Stimulated activated CD4-positive, alpha-beta T cell treated with anti-CD3 and anti-CD28 coated beads, Interleukin-15, amount 100 ng/mL, for 24 hours (primary cell): ENCODE data around the gene TWSG1.
"Not testable (repeated sequence)": the region's sequence is repeated elsewhere in the genome, so short reads cannot be mapped to it uniquely, and the experiment has no call there.

Experiments used
- DNase-seq: peaks from one replicate; pipeline ENCODE4 v3.0.0-alpha.2; 2020

The TWSG1 gene

DNA sequence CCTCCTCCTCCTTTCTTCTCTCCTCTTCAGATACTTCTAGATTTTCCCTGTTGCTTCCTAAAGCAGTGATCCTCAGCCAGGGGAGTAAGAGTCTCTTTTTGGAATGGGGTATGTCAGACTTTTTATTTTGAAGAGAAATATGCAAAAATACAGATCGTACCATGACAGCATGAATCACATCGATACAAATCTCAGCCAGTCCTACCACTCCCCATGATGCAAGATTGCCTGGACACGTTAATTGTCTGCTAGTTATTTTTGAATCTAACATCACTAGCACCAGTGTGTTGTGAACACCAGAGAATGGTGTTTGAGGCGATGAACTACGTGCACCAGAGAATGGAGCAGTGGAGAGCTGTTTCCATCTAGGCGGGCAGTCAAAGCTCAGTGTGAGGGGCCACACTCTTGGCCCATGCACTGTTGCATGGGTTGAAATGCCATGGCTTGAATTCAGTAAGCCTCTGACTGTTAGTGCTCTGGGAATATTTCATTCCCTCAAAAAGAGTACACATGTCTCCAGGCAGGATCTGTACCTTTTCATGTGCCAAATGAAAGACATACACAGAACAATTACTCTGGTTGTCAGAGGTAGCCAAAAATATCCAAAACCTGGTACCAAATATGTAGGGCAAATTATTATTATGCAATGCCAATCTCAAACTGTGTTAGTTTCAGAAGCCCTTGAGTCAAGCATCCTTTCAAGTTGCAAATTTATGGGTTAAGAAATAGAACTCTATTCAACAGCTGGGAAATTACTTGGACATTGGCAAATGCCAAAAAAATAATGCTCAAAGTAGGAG is 94.5 kb downstream of the TWSG1 start:
- DNase-seq, result no peak

DNA sequence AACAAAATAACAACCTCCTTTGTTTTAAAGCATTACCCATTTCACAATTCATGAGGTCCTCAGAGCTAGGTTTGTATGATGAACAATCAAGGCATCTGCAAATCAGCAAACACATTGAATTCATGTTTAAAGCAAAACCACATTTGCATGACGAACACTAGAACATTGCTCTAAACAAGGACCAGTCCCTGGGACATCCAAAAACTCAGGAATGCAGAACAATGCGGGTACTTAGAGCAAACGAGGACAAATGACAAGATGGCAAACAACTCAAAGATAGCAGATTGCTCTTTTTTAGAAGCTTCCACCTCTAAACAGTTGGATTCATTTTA is 95.1 kb downstream of the TWSG1 start:
- DNase-seq, result no peak

DNA sequence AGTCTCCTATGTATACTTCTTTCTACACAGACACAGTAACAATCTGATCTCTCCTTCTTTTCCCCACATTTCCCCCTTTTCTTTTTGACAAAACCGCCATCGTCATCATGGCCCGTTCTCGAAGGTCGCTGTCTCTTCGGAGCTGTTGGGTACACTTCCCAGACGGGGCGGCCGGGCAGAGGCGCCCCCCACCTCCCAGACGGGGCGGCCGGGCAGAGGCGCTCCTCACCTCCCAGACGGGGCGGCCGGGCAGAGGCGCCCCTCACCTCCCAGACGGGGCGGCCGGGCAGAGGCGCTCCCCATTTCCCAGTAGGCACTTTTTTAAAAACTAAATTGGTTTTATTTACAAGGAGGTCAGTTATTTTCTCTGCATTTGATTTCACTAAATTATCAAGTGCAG is 95.7 kb downstream of the TWSG1 start:
- DNase-seq, result not testable (repeated sequence)

DNA sequence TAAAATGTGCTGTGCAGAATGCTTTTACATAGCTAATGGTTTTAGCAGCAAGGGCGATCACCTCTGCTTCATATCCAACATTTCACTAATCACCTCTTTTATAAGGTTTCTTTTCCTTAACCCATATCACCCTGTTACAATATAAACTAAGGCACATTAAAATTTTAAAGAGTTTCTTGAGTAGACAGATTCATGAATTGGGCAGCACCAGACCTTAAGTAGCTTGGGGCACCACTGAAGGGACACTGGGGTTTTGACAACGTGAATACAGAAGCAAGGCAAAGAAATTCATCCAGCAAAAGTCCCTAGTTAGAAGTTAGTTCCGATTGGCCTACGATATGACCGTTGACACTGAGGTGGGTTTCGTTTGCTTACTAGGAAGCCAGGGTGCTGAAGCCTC is 96.7 kb downstream of the TWSG1 start:
- no peak for DNase-seq

DNA sequence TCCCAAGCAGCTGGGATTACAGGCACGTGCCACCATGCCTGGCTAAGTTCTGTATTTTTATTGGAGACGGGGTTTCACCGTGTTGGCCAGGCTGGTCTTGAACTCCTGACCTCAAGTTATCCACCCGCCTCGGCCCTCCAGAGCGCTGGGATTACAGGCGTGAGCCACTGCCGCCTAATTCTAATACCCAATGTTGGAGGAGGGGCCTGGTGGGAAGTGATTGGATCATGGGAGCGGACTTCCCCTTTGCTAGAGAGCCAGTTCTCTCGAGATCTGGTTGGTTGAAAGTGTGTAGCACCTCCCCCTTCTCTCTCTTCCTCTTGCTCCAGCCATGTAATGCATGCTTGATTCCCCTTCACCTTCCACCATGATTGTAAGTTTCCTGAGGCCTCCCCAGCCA is 98.5 kb downstream of the TWSG1 start:
- not testable (repeated sequence) for DNase-seq

DNA sequence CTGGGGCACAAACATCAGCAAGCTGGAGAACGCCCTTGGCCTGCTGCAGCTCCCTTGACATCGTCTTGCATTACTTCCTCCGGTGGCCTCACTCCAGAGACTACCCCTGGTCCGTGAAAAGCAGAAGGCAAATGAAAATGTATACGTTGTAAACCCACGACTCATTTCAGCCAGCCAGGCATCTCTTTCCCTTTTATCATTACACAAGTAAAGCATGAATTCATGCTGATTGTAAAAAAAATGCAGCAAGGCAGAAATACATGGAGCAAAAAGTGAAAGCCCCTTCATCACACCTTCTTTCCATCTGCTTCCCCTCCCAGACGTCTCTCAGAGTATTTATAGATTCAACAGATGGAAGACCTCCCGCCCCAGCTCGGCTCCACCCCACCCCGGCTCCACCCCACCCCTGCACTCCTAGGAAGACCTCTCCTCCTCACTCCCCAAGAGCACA is 99.1 kb downstream of the TWSG1 start:
- DNase-seq, result no peak

DNA sequence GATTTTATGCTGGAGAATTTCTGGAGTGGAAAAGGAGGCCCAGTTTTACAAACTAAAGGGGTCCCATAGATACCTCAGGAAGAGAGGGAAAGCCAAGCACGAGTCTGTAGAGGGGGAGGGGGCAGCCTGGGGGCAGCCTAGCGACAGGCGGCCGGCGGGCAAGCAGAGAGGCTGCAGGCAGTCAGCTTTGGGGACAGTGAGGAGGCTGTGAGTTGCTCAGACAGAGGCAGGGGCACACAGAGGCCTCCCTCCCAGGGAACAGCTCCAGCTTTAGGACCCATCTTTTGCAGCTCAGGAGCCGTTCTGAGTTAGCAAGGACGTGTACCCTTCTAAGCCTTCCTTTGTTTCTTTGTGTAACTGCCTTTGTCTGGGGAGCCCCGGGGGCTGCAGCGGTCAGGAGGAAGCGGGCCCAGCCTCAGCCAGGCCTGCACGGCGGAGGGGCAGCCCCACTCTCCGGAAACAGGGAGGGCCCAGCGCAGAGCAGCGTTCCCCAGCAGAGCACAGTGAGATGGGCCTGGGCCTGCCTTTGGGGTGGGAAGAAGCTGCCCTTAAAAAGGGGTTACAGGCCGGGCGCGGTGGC is 99.6 kb downstream of the TWSG1 start:
- DNase-seq, result no peak

DNA sequence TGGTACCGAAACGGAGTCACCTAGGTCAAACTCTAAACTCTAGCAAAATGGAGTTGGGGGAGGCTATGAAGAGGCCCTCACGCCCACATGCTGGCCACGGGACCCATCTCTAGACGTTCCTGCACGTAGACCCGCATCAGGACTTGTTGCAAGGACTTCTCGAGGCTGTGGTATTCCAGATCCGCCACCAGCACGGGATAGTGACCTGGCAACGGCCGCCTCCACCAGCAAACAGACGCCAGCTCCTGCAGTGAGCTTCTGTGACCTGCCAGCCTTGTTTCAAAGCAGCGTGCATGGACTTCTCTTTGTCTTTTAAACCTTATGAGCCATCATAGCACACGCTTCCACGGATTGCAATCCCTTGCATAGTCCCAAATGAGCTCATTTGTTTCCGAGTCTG is 100.5 kb downstream of the TWSG1 start:
- no peak for DNase-seq

DNA sequence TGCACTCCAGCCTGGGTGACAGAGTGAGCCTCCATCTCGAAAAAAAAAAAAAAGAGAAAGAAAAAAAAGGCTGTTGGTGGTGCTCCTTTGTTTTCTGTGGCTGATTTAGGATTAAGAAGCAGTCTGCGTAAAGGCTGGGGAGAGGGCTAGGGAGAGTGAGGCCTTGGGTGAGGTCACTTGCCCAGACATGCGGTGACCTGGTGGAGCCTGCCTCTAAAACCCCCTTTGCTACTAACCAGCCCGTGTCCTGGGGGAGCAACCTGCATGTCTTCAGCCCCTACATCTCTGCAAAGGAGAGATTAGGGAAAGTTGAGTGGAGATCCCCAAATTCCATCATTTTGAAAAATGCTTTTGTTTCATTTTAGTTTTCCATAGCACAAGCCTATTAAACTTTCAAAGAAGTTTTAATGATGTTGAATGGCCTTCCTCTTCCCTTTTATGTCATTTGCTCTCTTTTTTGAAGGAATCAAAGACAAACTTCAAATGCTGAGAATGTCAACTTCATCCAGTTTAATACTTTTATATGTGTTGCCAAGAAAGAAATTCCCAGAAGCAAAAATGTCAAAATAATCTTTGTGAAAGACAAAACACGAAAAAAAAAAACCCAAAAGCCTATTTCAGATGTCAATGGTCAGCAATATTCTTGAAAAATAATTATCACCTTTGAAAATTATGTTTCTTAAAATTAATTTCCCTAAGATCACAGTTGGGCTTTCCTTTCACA is 101.8 kb downstream of the TWSG1 start:
- no peak for DNase-seq

DNA sequence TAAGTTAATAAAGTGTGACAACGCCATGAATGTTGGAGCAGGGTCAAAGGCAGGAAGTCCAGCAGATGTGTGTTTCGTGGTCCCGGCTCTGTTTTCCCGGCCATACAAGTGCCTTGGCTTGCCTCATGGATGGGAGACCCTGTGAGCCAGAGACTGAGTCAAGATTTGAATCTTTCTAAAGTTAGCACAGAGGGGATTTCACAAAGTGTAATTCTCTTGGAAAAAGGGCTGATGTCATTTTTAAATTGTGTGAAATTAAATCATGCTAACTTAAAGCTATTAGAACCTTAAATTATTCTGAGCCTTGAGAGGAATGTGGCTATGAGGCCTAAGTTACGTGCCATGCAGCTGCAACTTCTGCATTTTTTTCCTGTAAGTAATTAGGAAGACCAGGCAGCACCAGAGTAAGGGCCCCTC is 102.5 kb downstream of the TWSG1 start:
- no peak for DNase-seq

DNA sequence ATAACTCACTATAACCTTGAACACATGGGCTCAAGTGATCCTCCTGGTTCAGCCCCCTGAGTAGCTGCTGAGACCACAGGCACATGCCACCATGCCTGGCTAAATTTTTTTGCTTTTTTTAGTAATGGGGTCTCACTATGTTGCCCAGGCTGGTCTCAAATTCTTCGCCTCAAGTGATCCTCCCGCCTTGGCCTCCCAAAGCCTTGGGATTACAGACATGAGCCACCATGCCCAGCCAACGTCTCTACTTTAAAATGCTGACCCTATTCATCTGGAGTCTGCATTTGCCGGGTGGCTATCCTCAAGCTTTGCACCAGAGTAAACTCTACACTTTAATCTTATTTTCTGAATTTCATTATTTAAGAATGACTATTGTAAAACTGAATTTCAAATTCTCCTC is 103.1 kb downstream of the TWSG1 start:
- no peak for DNase-seq

DNA sequence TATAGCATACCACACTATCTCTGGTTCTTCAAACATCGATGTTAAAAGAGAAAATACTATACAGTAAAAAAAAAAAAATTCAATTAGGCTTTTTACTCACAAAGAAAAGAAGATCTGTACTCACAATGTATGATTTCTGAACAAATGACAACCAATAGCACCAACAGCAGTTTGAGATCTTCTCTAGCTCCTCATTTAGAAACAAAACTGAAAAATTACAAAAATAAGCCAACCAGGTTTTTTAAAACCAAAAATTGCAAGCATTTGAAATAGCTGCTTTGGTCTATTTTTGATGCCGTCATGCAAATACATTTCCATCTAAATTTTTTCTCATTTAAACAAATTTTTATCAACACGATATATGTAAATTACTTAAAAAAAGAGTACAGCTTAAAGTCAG is 106.5 kb downstream of the TWSG1 start:
- no peak for DNase-seq

DNA sequence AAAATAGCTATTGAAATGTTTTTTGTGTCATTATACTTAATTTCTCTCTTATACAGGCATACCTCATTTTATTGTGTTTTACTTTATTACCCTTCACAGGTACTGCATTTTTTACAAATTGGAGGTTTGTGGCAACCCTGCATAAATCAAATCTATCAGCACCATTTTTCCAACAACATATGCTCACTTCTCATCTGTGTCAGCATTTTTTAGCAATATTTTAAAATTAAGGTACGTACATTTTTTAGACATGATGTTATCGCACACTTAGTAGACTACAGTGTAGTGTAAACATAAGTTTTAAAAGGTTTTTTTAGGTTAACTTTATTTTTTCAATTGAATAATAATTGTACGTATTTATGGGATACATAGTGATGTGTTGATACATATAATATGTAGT is 110.0 kb downstream of the TWSG1 start:
- no peak for DNase-seq

DNA sequence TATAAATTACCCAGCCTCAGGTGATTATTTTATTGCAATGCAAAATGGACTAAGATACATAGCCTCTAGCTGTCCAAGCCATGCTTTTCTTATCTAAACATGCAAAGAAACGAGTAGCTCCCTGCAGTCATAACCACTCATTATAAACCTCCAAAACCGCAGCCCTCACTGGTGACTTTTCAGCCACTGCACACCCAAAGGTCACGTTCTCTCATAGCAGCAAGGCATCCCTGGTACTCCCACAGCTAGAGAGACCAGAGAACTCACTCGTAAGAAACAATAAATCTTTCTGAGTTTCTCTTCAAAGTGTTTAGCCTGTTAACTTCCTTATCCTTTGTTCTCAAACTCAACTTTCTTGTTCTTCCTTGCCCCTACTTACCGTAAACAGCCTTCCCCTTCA is 112.3 kb downstream of the TWSG1 start:
- DNase-seq, result no peak

DNA sequence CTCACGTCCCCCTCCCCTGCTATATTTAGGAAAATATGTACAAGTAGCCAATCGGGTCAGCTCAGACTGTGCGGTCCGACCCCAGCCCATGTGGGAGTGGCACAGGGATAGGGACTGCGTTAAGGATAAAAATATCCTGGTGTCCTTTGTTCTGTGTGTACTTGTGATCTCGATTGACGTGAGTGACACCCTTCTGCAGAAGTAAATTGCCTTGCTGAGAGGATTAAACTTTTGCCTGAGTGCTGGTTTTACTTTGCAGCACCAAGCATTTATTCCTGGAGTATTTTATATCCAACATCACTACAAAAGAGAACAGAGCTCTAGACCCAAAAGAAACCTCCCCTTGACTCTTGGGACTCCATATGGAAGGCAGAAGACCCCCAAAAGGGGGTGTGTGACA is 112.8 kb downstream of the TWSG1 start:
- DNase-seq, result no peak

DNA sequence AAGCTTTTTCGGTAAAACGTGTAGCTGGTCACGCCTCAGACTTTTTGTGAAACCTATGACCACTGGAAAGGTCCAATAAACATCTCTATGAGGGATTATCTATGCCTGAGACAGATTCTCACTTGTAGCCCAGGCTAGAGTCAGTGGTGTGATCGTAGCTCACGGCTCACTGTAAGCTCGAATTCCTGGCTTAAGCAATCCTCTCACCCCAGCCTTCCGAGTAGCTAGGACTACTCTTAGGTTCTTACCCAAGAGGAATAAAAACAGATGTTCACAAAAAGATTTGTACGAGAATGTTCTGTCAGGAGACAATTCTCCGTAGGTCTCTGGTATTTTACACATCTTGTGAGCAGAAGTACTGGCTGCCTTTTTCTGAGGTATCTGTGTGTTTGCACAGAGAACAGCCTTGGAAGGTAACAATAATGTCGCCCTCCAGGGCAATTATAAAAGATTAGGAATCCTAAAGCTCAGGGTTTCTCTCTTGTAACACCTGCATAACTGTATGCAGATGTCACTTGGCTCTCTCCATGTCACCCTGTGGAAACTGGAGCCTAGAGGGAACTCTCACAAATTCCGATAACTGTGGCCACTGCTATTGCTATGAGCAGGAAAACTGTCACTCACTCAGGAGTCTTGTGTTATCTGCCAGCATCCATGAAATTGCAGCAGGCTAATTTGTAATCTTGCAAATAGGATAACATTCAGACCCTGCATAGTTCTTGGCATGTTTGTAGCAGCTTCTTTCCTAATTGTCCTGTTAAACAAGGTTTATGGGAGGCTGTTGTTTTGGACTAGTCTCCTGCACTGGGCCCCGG is 115.2 kb downstream of the TWSG1 start:
- no peak for DNase-seq

DNA sequence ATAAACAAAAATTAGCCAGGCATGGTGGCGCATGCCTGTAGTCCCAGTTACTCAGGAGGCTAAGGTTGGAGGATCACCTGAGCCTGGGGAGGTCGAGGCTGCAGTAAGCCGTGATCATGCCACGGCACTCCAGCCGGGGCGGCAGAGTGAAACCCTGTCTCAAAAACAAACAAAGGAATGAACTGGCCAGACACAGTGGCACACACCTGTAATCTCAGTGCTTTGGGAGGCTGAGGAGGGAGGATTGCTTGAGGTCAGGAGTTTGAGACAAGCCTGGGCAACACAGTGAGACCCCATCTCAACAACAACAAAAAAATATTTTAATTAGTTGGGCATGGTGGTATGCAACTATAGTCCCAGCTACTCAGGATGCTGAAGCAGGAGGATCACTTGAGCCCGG is 116.3 kb downstream of the TWSG1 start:
- DNase-seq, result not testable (repeated sequence)
